OCI-LY1 (cell line): ENCODE results near the gene IRAK1.

ENCODE experiments used
- EZH2 ChIP-seq: fragments of 200-600 bp; sonication (generic), shearing (Covaris generic); IDR thresholded peaks from 2 replicates; pipeline ENCODE4 v1.8.0; 2017; ENCODE audit warnings: borderline replicate concordance, mixed run types, mild to moderate bottlenecking, antibody characterized with exemption, low read length, moderate library complexity, mixed read lengths
- TF ChIP-seq, protein P1 (sequence below): fragments of 200-600 bp; sonication (generic), shearing (Covaris generic); IDR thresholded peaks from 2 replicates; pipeline ENCODE4 v1.5.1; 2017; ENCODE audit warnings: mild to moderate bottlenecking, antibody characterized with exemption, low read length, moderate library complexity, mixed read lengths

DNA sequence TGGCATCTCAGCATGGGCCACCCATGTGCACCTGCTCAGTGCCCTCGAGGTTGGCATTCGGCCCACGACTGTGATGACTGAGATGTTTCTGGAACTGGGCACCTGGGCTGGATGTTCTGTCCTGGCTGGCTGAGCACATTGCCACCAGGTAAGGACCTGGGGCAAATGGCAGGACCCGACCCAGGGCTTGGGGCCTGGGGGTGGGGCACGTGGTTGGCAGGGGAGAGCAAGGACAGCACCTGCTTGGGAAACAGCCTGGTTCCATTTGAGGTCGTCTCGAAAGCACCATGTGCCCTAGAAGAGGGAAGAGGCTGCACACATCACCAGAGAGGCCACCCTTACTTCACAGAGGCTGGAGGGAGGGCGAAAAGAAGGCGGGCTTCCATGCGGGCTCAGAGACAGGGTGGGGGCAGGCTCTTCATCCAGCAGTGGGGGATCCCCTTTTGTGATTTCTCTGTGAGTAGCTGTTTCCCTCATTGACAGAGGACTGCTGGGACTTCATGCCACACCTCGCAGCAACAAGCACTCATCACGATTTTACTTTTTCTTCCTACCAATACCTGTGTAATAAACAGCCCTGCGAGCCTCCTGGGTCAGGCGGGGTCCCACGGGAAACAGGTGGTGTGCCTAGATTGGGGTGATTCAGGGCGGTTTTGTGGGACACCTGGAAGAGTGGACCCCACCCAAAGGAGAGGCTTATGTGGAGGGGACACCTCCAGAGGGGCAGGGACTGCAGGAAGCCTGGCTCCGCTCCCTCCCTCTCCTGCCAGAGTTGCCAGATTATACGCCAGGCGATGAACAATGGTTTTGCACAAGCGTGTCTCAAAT is 35.1 kb downstream of the IRAK1 start:
- TF ChIP-seq, protein P1, sequence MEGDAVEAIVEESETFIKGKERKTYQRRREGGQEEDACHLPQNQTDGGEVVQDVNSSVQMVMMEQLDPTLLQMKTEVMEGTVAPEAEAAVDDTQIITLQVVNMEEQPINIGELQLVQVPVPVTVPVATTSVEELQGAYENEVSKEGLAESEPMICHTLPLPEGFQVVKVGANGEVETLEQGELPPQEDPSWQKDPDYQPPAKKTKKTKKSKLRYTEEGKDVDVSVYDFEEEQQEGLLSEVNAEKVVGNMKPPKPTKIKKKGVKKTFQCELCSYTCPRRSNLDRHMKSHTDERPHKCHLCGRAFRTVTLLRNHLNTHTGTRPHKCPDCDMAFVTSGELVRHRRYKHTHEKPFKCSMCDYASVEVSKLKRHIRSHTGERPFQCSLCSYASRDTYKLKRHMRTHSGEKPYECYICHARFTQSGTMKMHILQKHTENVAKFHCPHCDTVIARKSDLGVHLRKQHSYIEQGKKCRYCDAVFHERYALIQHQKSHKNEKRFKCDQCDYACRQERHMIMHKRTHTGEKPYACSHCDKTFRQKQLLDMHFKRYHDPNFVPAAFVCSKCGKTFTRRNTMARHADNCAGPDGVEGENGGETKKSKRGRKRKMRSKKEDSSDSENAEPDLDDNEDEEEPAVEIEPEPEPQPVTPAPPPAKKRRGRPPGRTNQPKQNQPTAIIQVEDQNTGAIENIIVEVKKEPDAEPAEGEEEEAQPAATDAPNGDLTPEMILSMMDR: no peak
- no peak for TF ChIP-seq EZH2
